HG03097 (cell line): ENCODE measurements around the gene GALNT5.

Source experiments
- ATAC-seq: cut with Tn5 transposase; IDR thresholded peaks from one replicate; pipeline ENCODE4 v1.9.1; 2021; ENCODE audit not compliant: unreplicated experiment, low FRiP score

The GALNT5 gene

DNA sequence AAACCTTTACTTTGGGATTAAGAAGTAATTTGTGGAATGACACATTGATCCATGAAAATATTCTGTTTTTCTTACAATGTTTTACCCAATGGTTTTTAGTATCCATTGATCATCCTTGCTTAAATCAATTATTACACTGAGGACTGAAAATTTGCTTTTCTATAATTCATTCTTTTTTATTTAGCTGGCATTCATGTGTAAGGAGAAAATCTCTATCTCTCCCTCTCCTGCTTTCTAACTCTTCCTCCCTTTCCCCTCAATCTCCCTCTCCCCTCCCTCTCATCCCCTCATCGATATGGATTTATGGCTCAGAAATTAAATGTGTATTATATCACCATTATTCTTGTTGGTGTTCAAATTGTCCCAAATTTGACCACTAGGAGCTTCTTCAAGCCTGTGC is 29.7 kb downstream of the GALNT5 start:
- ATAC-seq = no peak

DNA sequence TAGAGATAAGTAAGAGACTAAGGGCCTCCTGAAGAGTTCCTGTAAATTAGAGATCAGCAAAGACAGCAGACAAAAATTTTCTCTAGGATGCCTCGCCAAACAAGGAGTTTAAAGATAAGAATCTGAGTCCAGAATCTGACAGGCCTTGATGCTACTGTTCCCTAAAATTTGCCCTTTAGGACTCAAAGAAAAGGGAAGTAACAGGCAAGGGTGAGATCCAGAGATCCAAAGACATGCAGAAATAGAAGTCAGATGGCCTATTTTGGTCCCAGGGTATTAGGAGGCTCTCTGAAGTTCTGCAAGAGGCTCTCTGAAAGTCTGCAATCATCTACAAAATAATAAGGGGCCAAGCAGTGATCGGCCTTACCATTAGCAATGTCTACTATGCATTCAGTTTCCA is 33.0 kb downstream of the GALNT5 start:
- ATAC-seq = no peak

- no peak for ATAC-seq
Measured at GRCh38 chr2:157291018-157291417, 33.5 kb downstream of the GALNT5 start.

- no peak for ATAC-seq
Measured at GRCh38 chr2:157292853-157293252, 35.3 kb downstream of the GALNT5 start.

- ATAC-seq = no peak
Measured at GRCh38 chr2:157296490-157296889, 39.0 kb downstream of the GALNT5 start.

GRCh38 chr2:157296958-157297357 is 39.5 kb downstream of the GALNT5 start:
- ATAC-seq = no peak

GRCh38 chr2:157301307-157301706 is 43.8 kb downstream of the GALNT5 start:
- ATAC-seq = no peak

- ATAC-seq = peak; percentile 66
Measured at GRCh38 chr2:157302492-157303099, 45.1 kb downstream of the GALNT5 start.

DNA sequence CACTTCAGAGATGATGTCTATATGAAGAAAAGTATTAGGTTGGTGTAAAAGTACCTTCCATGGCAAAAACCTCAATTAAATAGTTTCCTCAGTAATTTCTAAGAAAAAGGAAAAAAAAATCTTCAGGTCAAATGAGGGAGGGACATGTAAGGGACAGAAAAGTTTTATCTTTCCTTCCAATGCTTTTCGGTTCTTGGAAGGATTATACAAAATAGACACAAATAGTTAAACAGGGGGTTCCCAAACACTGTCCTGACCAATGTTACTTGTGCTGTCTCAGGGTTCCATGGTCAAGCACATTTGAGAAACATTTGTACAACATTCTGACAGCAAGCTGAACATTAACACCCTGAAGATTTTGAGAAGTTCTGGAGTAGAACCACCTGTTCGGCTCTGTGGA is 46.1 kb downstream of the GALNT5 start:
- ATAC-seq = no peak

GRCh38 chr2:157304811-157305722 is 47.6 kb downstream of the GALNT5 start:
- ATAC-seq = no peak

DNA sequence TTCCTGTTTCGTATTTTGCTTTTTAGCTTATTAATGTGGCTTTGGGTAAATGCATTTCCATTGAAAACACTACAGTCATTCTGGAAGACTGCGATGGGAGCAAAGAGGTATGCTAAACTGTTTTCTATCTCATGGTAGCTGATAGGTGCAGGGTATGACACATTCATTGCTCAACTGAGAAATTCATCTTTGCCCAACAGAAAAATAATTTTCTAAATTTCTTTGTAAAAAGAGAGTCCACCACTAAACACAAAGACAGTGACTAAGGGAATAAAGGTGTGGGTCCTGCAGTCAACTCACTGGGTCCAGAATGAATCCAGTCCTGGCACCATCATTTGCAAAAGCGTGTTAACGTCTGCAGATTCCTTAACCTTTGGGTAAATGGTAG is 48.2 kb downstream of the GALNT5 start:
- ATAC-seq = no peak

DNA sequence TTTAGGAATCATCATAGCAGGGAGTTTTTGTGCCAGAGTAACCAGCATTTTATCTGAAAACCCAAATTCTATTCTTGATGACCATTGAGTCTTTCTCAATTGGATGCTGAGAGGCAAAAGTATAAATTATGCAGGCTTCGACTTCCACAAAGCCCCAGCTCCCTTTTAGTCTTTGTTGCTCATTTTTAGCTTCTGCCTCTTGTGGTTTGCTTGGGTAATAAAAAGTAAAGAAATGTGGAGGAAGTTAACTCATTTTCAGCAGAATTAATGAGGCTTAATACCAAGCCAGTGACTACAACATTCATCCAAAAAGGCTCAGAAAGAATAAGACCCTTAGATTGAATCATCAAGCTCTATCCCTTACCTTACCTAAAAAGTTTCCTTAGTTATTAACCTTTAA is 49.5 kb downstream of the GALNT5 start:
- no peak for ATAC-seq

DNA sequence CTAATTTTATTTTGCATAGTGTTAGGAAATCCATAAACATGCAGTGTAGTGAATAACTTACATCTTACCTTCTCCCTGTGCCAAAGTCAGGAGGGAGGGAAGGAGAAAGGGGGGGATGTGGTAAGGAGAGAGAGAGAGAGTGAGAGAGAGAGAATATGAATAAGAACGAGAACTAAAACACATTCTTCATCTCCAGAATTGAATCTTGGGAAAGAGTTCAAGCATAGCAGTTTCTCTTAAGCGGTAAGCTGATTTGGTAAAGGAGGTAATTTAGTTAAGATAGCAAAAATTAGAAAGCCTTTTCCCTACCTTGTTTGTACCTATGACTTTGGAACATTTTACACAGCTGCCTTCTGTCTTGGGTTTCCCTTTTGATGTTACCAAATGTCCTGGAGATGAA is 52.4 kb downstream of the GALNT5 start:
- no peak for ATAC-seq

- no peak for ATAC-seq
Measured at GRCh38 chr2:157311706-157312105, 54.2 kb downstream of the GALNT5 start.

DNA sequence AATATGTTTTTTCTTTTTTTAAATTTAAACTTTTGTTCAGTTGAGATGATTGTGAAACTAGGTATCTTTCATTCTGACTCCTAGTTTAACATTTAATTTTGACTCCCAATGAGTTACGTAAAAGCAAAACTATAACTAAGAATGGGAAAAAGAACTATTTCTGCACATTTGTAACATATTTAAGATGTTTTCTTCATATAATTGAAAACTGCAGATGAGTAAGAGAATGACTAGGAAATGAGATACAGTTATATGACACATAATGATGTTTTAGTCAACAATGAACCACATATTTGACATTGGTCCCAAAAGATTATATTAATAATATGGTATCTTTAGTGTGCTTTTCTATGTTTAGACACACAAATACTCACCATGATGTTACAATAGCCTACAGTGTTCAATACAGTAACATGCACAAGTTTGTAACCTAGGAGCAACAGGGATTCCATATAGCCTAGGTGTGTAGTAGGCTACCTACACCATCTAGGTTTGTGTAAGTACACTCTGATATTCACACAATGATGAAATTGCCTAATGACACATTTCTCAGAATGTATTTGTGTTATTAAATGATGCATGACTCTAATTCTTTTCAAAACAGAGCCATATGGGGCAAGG is 55.5 kb downstream of the GALNT5 start:
- peak; percentile 42 for ATAC-seq

- ATAC-seq = no peak
Measured at GRCh38 chr2:157315901-157316300, 58.4 kb downstream of the GALNT5 start.

GRCh38 chr2:157318884-157319283 is 61.4 kb downstream of the GALNT5 start:
- ATAC-seq = no peak

- no peak for ATAC-seq
Measured at GRCh38 chr2:157319795-157320194, 62.3 kb downstream of the GALNT5 start.

- ATAC-seq = no peak
Measured at GRCh38 chr2:157320409-157320808, 62.9 kb downstream of the GALNT5 start.

GRCh38 chr2:157321466-157321865 is 64.0 kb downstream of the GALNT5 start:
- no peak for ATAC-seq

GRCh38 chr2:157322432-157322831 is 64.9 kb downstream of the GALNT5 start:
- ATAC-seq = no peak
